ENCODE results near the gene DAO. TPM values are rescaled to one million over a fixed set of nuclear protein-coding genes. Genes with fewer than 3 reads are reported as not detected.

Gene DAO
- total RNA-seq, 4 donors from 2014 or later: not detected

GRCh38 chr12:108833355-108833733 is 46.5 kb upstream of the DAO start:
- peaks cover 14 to 98% (median 61%) of the 10 kb centered on the region in 4 donors for H3K4me1 ChIP-seq
- H3K9me3 ChIP-seq: no peaks in the 10 kb centered on the region
- TF ChIP-seq CTCF (IDR thresholded peaks at IDR 0.05) (no peak), EP300 (IDR thresholded peaks at IDR 0.05) (no peak), POLR2A (IDR thresholded peaks at IDR 0.05) (no peak)
- H3K27ac ChIP-seq: peak overlapping the region; percentile 70 to 90 (median 80)
- no peaks in the 10 kb centered on the region for H3K27me3 ChIP-seq
- DNase-seq (ENCODE audit: low spot score in 2 of 2): no peak
- 11 to 25% methylated on average over 8 to 9 of the region's 9 CpGs for WGBS, 2 donors
- H3K4me3 ChIP-seq: peak overlapping the region in 3 of 4 donors; percentile 0 to 28 (median 13)
- H3K36me3 ChIP-seq: peaks cover 0 to 5% (median 0%) of the 10 kb centered on the region in 3 donors

GRCh38 chr12:108833757-108834472 is 46.0 kb upstream of the DAO start:
- DNase-seq (ENCODE audit: low spot score in 2 of 2): peak in 1 of 2 donors; percentile 49
- WGBS, 2 donors: 28 to 32% methylated on average over 12 of the region's 12 CpGs
- peaks cover 0 to 5% (median 0%) of the 10 kb centered on the region in 3 donors for H3K36me3 ChIP-seq
- no peaks in the 10 kb centered on the region for H3K9me3 ChIP-seq
- peaks cover 15 to 98% (median 62%) of the 10 kb centered on the region in 4 donors for H3K4me1 ChIP-seq
- H3K27me3 ChIP-seq: no peaks in the 10 kb centered on the region
- H3K27ac ChIP-seq: peak overlapping the region; percentile 70 to 90 (median 80)
- TF ChIP-seq CTCF (IDR thresholded peaks at IDR 0.05) (no peak), EP300 (IDR thresholded peaks at IDR 0.05) (peak in 1 of 2 donors; percentile 49)
- H3K4me3 ChIP-seq: peak overlapping the region in 1 of 4 donors; percentile 28

- Histone ChIP-seq H3K9me3 (no peaks in the 10 kb centered on the region), H3K27ac (peak overlapping the region in 2 of 4 donors; percentile 90 to 95), H3K4me3 (no peak overlapping the region), H3K36me3 (peaks cover 0 to 5% (median 0%) of the 10 kb centered on the region in 3 donors), H3K4me1 (peaks cover 15 to 98% (median 78%) of the 10 kb centered on the region in 4 donors), H3K27me3 (no peaks in the 10 kb centered on the region)
- DNase-seq (ENCODE audit: low spot score in 2 of 2): no peak
- no peak for TF ChIP-seq CTCF (IDR thresholded peaks at IDR 0.05)
- 79 to 84% methylated on average over 7 of the region's 7 CpGs for WGBS, 2 donors
Observed at GRCh38 chr12:108835860-108836634, 43.8 kb upstream of the DAO start.

- Histone ChIP-seq H3K27me3 (no peaks in the 10 kb centered on the region), H3K4me1 (peaks cover 15 to 96% (median 76%) of the 10 kb centered on the region in 4 donors), H3K9me3 (no peaks in the 10 kb centered on the region), H3K4me3 (no peak overlapping the region), H3K36me3 (no peaks in the 10 kb centered on the region), H3K27ac (peak overlapping the region in 3 of 4 donors; percentile 2 to 95 (median 90))
- WGBS, 2 donors: 65 to 70% methylated on average over 8 of the region's 8 CpGs
- no peak for DNase-seq (ENCODE audit: low spot score in 2 of 2)
- TF ChIP-seq EP300 (IDR thresholded peaks at IDR 0.05) (no peak), POLR2A (IDR thresholded peaks at IDR 0.05) (no peak), CTCF (IDR thresholded peaks at IDR 0.05) (no peak)
Observed at GRCh38 chr12:108837239-108837638, 42.7 kb upstream of the DAO start.

- H3K9me3 ChIP-seq: no peaks in the 10 kb centered on the region
- TF ChIP-seq EP300 (IDR thresholded peaks at IDR 0.05): no peak
- no peak for TF ChIP-seq CTCF (IDR thresholded peaks at IDR 0.05)
- TF ChIP-seq POLR2A (IDR thresholded peaks at IDR 0.05): no peak
- H3K4me3 ChIP-seq: no peak overlapping the region
- H3K27ac ChIP-seq: peak overlapping the region; percentile 77 to 95 (median 85)
- H3K27me3 ChIP-seq: no peaks in the 10 kb centered on the region
- WGBS, 2 donors: 85 to 87% methylated on average over 7 of the region's 7 CpGs
- no peaks in the 10 kb centered on the region for H3K36me3 ChIP-seq
- peaks cover 15 to 96% (median 75%) of the 10 kb centered on the region in 4 donors for H3K4me1 ChIP-seq
- DNase-seq (ENCODE audit: low spot score in 2 of 2): no peak
Observed at GRCh38 chr12:108837680-108838079, 42.2 kb upstream of the DAO start.
